SIG-M5 (cell line): ENCODE data around the gene CNKSR1.

ENCODE experiments used
- DNase-seq: peaks from one replicate; lab custom pipeline; 2025; lab: John Stamatoyannopoulos, UW

Gene CNKSR1

GRCh38 chr1:26177182-26177684 lies at the start of gene CNKSR1:
Gene CNKSR1 (plus strand): TSS chr1:26177491. CDS start chr1:26177548, 57 bp downstream.
- no peak for DNase-seq

DNA sequence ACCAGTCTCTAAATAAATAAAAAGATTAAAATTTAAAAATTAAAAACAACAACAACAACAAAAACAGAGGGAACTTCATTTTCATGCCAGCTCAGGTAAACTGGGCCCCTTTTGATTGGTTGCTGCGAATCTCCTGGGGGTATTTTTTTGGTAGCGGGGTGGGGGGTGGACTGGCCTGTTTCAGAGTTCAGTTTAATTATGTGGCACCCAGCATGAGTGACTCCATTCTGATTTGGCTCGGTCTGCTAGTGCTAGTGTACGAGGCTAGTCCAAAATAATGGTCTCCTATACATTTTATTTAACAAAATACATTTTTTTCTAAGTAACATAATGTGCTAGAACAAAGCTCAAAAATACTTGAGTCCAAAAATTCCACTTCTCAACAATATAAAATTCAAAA lies 47.5 kb upstream of the CNKSR1 start:
- DNase-seq = no peak

DNA sequence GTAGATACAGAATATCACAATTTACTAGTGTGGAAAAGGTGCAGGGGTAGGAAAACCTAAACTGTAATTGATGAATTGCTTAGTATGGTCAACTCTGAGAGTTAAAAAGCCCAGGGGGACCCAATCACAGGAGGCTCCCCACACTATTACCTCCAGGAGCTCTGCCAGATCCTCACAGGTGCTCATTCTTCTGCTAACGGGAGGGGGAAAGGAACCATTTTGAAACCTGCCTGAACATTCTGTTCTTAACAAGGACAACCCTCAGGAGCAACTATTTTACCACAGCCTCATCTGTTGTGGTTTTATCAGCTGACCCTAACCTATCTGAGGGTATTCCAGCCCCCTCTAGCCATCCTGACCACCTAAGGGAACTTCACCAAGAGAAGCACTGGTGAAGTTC lies 46.6 kb upstream of the CNKSR1 start:
- no peak for DNase-seq

- no peak for DNase-seq
Observed at GRCh38 chr1:26132128-26132833, 45.0 kb upstream of the CNKSR1 start.

DNA sequence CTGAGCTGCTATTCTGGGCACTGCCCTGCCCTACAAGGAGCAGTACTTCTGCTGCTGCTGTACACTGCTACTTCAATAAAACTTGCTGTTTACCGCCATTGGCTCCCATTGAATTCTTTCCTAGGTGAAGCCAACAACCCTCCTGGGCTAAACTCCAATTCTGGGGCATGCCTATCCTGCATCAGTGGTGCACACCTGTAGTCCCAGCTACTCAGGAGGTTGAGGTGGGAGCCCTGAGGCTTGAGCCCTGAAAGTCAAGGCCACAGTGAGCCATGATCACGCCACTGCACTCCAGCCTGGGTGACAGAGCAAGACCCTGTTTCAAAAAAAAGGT lies 44.5 kb upstream of the CNKSR1 start:
- DNase-seq = no peak

DNA sequence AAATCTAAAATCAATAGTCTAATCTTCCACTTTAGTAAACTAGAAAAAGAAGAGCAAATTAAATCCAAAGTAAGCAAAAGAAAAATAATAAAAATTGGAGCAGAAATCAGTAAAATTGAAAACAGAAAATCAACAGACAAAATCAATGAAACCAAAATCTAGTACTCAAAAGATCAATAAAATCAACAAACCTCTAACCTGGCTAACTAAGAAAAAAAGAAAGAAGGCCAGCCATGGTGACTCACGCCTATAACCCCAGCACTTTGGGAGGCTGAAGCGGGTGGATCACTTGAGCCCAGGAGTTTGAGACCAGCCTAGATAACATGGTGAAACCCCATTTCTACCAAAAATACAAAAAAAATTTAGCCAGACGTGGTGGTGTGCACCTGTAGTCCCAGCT lies 42.8 kb upstream of the CNKSR1 start:
- DNase-seq = no peak

DNA sequence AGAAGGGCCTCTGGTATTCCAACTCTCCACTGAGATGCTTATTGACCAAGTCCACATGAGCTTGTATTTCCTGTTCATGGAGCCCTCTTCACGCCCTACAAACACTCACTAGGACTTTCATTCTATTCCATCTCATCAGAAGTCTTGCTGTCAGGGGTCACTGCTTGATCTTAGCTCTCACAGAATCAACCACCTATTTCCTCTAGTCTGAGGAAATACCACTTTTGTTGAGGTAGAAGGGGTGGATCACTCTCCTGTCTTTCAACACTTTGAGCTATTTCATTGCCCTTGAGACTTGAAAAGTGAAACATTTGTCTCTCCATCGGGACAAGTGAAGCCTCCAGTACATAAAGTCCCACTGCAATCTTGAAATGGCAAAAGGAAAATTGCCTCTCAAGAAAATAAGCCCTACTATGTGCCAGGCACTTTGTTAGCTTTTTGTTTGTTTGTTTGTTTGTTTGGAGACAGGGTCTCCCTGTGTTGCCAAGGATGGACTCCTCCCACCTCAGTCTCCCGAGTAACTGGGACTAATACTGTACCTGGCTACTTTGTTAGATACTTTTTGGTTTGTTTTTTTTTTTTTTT lies 38.2 kb upstream of the CNKSR1 start:
- DNase-seq = no peak

- DNase-seq = no peak
Observed at GRCh38 chr1:26142159-26142558, 35.1 kb upstream of the CNKSR1 start.

GRCh38 chr1:26145041-26145959 lies 32.0 kb upstream of the CNKSR1 start:
- DNase-seq = no peak

- no peak for DNase-seq
Observed at GRCh38 chr1:26145960-26146294, 31.4 kb upstream of the CNKSR1 start.

DNA sequence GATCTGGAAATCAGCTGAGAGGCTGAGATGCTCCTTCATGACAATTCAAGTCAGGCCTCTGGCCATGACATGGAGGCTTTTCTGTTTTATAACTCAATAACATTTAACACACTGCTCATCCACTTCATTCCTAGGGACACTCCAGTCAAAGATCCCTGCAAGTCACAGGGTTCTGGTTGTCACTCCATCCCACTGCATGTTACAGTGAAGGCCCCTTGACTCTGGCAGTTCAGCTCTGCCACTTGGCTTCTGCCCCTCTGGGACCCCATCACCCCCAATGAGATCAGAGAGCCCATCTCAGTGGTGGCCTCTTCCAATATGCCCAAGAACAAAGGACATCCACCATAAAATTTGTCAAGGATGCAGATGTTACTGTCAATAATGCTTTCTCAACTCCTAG lies 28.4 kb upstream of the CNKSR1 start:
- no peak for DNase-seq

DNA sequence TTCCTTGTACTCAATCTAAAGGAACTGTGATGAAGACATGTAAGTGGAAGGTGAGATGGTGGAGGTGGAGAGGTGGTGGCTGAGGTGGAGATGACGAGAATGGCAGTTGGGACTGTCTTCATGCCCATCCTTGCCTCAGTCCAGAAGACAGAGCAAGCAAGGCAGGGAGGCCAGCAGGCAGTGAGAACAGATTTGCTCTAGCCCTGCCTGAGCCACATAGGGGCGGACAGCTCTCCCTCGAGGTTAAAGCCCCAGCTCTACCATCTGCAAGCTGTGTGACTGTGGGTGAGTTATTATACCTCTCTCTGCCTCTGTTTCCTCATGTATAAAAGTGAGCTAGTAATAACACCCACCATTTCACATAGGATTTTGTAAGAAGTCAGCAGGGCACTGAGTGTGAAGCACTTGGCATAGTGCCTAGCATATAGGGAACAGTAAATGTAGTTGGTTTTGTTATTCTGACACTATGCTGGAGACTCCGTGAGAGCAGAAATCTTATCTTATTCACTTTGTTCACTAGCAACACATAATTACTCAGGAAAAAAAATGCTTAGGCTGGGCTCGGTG lies 23.2 kb upstream of the CNKSR1 start:
- no peak for DNase-seq

DNA sequence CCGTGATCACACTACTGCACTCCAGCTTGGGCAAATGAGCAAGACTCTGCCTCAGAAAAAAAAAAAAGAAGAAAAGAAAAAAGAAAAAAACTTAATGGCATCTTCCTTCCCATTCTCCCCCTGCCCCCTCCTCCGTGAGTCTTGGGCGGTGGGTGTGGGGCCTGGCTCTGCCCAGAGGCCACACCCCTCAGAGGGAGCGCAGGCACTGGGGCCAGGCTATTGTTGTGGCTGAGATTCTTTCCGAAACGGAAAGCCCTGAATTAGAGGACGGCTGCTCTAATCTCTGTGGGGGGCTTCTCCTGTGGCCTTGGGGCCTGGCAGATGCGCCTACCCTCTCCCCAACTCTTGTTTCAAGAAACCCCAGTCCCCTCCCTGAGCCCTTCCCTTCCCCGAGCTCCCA lies 22.5 kb upstream of the CNKSR1 start:
- DNase-seq = no peak

DNA sequence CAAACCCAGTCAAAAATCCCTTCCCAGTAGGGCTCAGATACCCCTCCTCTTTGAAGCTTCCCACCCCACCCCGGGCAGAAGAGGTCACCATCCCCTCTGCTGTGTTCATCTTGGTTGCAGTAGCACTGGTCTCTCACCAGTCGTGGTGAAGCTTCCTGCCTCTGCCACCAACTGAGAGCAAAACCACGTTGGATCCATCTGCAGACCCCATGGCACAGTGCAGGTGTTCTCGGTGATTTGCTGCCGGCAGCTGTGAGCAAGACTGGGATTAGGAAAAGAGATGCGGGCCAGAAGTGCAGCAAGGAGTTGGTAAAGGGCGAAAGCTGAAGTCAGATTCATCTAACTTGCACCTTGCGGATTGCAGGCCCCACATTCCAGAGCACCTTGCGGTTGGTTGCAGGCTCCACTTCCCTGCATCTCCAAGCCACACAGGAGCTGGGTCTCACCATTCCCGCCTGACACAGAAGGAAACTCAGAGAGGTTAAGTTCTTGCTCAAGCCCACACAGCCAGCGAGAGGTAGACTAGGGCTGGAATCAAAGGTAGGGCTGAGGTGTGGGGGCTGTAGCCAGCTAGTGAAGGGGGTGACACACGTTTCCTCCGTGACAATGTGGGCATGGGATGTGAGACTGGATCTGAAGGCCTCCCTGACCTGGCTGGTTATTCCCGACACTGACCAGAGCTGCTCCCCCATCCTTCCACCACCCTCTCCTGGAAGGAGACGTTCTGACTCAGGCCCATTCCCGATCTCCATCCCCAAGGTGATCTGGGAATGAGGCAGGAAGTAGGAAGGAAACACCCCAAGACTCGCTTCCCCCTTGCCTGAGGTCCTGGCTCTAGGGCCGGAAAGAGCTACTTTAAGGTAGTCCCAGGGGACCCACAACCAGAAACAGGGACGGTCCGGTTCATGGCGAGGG lies 21.7 kb upstream of the CNKSR1 start:
- DNase-seq = no peak

GRCh38 chr1:26156285-26157038 lies 20.8 kb upstream of the CNKSR1 start:
- no peak for DNase-seq

- DNase-seq = no peak
Observed at GRCh38 chr1:26158271-26158907, 18.9 kb upstream of the CNKSR1 start.

GRCh38 chr1:26158908-26159742 lies 18.2 kb upstream of the CNKSR1 start, which contains the start of gene FAM110D:
Gene FAM110D (plus strand): TSS chr1:26159079. CDS start chr1:26161292, 2,213 bp downstream.
- DNase-seq = no peak

GRCh38 chr1:26159743-26160039 lies 17.6 kb upstream of the CNKSR1 start:
- DNase-seq = no peak
